ENCODE measurements around the gene TPRG1L. TPM values are rescaled to one million over a fixed set of nuclear protein-coding genes. Genes with fewer than 3 reads are reported as not detected.
A peak's percentile ranks its signal among the peaks of the same experiment; 100 is the strongest.
"Not testable (repeated sequence)": the region's sequence is repeated elsewhere in the genome, so short reads cannot be mapped to it uniquely, and the experiment has no call there.

The TPRG1L gene
- 10 to 100 TPM; 23.7 to 45.9 (median 32.5) TPM for total RNA-seq
- polyA plus RNA-seq: 10 to 100 TPM; 19.9 to 35.7 (median 20.9) TPM
- long read RNA-seq, donor 1, transcript TPRG1L-202 (5 exons, 2,414 nt): major isoform, 14 of 27 reads
- long read RNA-seq, donor 1, partial matches to known transcripts: 13 of 27 reads
- long read RNA-seq, donor 1, other reads (novel, unspliced or antisense): 0 of 27 reads
- long read RNA-seq, donor 2, transcript TPRG1L-202 (5 exons, 2,414 nt): major isoform, 17 of 17 reads
- long read RNA-seq, donor 2, partial matches to known transcripts: 0 of 17 reads
- long read RNA-seq, donor 2, other reads (novel, unspliced or antisense): 0 of 17 reads

DNA sequence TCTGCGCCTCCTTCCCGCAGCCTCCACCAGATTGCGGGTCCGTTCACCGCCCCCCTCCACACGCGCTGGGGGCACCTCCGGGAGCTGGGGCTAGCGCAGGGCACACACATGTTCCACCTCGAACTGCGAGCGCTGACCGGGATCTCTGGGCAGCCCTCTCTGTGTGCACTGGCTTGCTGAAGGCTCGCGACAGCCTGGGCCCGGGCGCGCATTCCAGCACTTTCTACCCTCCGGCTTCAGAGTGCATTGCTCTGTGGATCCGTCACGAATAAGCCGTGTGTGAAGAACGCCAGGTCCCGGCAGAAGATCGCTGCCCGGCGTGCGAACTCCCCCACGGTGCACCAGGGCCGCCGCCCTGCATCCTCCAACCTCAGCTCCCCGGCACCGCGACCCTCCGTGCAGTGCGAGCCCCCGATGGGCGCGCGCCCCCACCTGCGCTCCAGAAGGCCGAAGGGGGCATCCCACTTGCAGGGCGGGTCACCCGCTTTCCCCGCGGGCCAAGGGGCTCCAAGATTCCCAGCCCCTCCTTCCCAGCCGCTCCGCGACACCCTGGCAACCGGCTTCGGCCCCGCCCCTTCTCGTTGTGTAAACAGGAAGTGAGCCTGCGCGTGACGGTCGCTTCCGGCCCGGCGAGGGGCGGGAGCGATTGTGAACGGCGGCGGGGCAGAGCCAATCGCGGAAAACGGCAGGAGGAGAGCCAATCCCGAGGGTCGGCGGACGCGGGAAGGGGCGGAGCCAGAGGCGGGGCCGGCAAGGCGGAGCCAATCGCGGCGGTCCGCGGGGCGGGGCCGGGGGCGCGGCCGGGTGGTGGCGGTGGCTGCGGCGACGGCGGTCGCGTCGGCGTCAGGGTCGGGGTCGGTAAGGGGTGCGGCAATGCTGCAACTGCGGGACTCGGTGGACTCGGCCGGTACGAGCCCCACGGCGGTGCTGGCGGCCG lies at the start of gene TPRG1L:
Gene TPRG1L, plus strand, starts transcription at position 816 of the 937 bp plus-strand sequence. Its CDS starts 58 bp downstream, at position 874.
- Histone ChIP-seq H3K27ac (peak within 1 kb of the TSS; percentile 67 to 96 (median 92)), H3K4me3 (peak within 1 kb of the TSS; percentile 96 to 100 (median 99)), H3K36me3 (peaks cover 5 to 41% (median 27%) of the 10 kb centered on the region in 6 donors), H3K27me3 (replicated peaks in 1 of 7) (no peaks in the 10 kb centered on the region), H3K4me1 (peaks cover 21 to 64% (median 43%) of the 10 kb centered on the region in 6 donors), H3K9me3 (no peaks in the 10 kb centered on the region)
- intact Hi-C loops (cut with DNase I; ENCODE audit: low total_unique reads): no loop called here
- DNase-seq: peak; percentile 99
- TF ChIP-seq, protein P1, sequence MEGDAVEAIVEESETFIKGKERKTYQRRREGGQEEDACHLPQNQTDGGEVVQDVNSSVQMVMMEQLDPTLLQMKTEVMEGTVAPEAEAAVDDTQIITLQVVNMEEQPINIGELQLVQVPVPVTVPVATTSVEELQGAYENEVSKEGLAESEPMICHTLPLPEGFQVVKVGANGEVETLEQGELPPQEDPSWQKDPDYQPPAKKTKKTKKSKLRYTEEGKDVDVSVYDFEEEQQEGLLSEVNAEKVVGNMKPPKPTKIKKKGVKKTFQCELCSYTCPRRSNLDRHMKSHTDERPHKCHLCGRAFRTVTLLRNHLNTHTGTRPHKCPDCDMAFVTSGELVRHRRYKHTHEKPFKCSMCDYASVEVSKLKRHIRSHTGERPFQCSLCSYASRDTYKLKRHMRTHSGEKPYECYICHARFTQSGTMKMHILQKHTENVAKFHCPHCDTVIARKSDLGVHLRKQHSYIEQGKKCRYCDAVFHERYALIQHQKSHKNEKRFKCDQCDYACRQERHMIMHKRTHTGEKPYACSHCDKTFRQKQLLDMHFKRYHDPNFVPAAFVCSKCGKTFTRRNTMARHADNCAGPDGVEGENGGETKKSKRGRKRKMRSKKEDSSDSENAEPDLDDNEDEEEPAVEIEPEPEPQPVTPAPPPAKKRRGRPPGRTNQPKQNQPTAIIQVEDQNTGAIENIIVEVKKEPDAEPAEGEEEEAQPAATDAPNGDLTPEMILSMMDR (IDR thresholded peaks at IDR 0.05 in 8 of 11, conservative IDR thresholded peaks at IDR 0.05 in 3 of 11): peak in 2 of 11 experiments; percentile 27 to 29
- no peak for TF ChIP-seq POLR2A (IDR thresholded peaks at IDR 0.05)
- TF ChIP-seq POLR2AphosphoS5 (IDR thresholded peaks at IDR 0.05): peak; percentile 88 to 93 (median 92)
- 1 to 2% (median 1%) methylated on average over 35 to 108 of the region's 108 CpGs for WGBS, 5 donors

DNA sequence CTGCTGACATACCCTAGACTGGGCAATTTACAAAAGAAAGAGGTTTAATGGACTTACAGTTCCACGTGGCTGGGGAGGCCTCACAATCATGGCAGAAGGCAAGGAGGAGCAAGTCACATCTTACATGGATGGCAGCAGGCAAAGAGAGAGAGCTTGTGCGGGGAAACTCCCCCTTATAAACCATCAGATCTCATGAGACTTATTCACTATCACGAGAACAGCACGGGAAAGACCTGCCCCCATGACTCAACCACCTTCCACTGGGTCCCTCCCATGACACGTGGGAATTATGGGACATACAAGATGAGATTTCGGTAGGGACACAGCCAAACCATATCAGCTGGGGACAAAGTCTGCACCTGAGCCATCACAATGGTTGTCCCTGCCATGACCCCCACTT lies 49.3 kb upstream of the TPRG1L start:
- WGBS, 5 donors: 78 to 86% (median 81%) methylated on average over 6 of the region's 6 CpGs
- H3K36me3 ChIP-seq; H3K9me3 ChIP-seq; H3K4me3 ChIP-seq; H3K27ac ChIP-seq; intact Hi-C loops (cut with DNase I; ENCODE audit: low total_unique reads); DNase-seq: not testable (repeated sequence)
- H3K4me1 ChIP-seq: peaks cover 0 to 12% (median 3%) of the 10 kb centered on the region in 6 donors
- H3K27me3 ChIP-seq (replicated peaks in 1 of 7): peaks cover 0 to 22% (median 0%) of the 10 kb centered on the region in 7 donors

DNA sequence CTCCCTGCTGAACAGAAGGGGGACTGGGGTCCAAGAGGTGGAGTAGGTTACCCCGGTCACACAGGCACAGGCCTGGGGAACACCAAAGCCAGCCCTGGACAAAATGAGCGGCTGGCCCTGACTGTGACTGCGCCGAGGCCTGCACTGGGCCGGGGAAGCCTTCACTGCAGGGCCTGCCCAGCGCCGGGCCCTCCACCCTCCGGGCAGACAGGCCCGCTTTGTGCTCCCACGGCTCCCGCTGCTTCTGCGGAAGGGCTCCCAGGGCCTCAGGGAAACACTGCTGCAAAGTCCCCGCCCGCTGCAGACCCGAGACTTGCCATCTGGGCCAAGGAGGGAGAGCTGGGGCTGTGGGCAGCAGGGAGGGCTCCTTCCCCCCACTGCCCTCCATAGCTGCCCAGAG lies 48.8 kb upstream of the TPRG1L start:
- no peak overlapping the region for H3K27ac ChIP-seq
- no peaks in the 10 kb centered on the region for H3K9me3 ChIP-seq
- TF ChIP-seq, protein P1 (IDR thresholded peaks at IDR 0.05 in 8 of 11, conservative IDR thresholded peaks at IDR 0.05 in 3 of 11): no peak
- TF ChIP-seq POLR2AphosphoS5 (IDR thresholded peaks at IDR 0.05): no peak
- no peak for TF ChIP-seq POLR2A (IDR thresholded peaks at IDR 0.05)
- no peak for DNase-seq
- H3K27me3 ChIP-seq (replicated peaks in 1 of 7): peaks cover 0 to 27% (median 0%) of the 10 kb centered on the region in 7 donors
- H3K4me1 ChIP-seq: peaks cover 0 to 15% (median 3%) of the 10 kb centered on the region in 6 donors
- H3K4me3 ChIP-seq: no peak overlapping the region
- H3K36me3 ChIP-seq: no peaks in the 10 kb centered on the region
- intact Hi-C loops (cut with DNase I; ENCODE audit: low total_unique reads): no loop called here
- WGBS, 5 donors: 87 to 97% (median 92%) methylated on average over 6 to 15 of the region's 15 CpGs

DNA sequence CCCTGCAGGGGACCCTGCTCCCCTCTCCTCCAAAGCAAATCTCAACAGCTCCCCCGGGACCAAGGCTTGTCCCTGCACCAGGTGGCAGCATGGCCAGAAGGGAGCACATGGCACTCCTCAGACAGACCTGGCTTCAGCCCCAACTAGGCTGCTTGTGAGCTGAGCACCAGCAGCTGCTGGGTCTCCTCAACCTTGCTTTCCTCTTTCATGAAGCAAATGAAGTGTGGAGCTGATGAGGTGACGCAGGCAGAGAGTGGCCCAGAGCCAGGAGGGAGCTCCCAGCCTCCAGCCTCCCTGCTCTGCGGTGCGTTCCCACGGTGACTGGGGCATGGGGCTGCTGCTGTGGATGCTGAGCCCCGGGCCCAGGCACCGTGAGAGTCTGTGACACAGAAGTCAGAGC lies 47.5 kb upstream of the TPRG1L start:
- Histone ChIP-seq H3K9me3 (no peaks in the 10 kb centered on the region), H3K4me3 (no peak overlapping the region), H3K27ac (no peak overlapping the region), H3K36me3 (no peaks in the 10 kb centered on the region), H3K27me3 (replicated peaks in 1 of 7) (peaks cover 0 to 30% (median 0%) of the 10 kb centered on the region in 7 donors), H3K4me1 (peaks cover 0 to 22% (median 3%) of the 10 kb centered on the region in 6 donors)
- TF ChIP-seq, protein P1 (IDR thresholded peaks at IDR 0.05 in 8 of 11, conservative IDR thresholded peaks at IDR 0.05 in 3 of 11): no peak
- TF ChIP-seq POLR2AphosphoS5 (IDR thresholded peaks at IDR 0.05) (no peak), POLR2A (IDR thresholded peaks at IDR 0.05) (no peak)
- no peak for DNase-seq
- intact Hi-C loops (cut with DNase I; ENCODE audit: low total_unique reads): no loop called here
- WGBS, 5 donors: 75 to 87% (median 85%) methylated on average over 1 to 7 of the region's 7 CpGs

All from spleen (tissue), 13 donors.